ENCODE measurements around the gene FSTL1.

DNA sequence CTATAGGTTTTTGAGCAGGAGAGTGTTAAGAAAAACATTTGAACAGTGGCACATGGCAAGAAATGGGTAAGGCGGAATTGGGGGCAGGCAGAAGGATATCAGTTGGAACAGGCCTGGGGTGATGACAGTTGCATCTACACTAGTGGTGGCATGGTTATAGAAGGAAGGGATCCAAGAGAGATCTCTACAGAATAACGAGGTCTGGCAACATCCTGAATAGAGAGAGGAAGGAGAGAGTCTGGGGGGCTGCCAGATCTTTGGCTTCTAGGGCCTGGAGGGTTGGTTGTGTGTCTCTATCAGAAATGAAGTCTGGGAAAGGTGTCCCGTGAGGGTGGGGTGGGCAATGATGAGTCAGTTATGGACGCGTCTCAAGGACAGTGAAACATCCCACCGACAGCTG, 26.3 kb downstream of the FSTL1 start:
- TF ChIP-seq, protein P1, sequence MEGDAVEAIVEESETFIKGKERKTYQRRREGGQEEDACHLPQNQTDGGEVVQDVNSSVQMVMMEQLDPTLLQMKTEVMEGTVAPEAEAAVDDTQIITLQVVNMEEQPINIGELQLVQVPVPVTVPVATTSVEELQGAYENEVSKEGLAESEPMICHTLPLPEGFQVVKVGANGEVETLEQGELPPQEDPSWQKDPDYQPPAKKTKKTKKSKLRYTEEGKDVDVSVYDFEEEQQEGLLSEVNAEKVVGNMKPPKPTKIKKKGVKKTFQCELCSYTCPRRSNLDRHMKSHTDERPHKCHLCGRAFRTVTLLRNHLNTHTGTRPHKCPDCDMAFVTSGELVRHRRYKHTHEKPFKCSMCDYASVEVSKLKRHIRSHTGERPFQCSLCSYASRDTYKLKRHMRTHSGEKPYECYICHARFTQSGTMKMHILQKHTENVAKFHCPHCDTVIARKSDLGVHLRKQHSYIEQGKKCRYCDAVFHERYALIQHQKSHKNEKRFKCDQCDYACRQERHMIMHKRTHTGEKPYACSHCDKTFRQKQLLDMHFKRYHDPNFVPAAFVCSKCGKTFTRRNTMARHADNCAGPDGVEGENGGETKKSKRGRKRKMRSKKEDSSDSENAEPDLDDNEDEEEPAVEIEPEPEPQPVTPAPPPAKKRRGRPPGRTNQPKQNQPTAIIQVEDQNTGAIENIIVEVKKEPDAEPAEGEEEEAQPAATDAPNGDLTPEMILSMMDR (IDR thresholded peaks at IDR 0.05 in 2 of 3, conservative IDR thresholded peaks at IDR 0.05 in 1 of 3; ENCODE audit: borderline replicate concordance in 1 of 3, insufficient read depth in 1 of 3, low read depth in 2 of 3, low read length in 2 of 3): no peak
- TF ChIP-seq EZH2phosphoT487 (IDR thresholded peaks at IDR 0.05; ENCODE audit: borderline replicate concordance) (no peak), POLR2A (IDR thresholded peaks at IDR 0.05; ENCODE audit: borderline replicate concordance, extremely low read depth, insufficient read depth, insufficient read length) (no peak), CEBPB (IDR thresholded peaks at IDR 0.05; ENCODE audit: low read depth) (no peak), EGR1 (IDR thresholded peaks at IDR 0.05; ENCODE audit: low read depth) (no peak), POLR2AphosphoS5 (IDR thresholded peaks at IDR 0.05; ENCODE audit: low read depth, low read length) (no peak), REST (IDR thresholded peaks at IDR 0.05; ENCODE audit: low read depth) (no peak), MAX (IDR thresholded peaks at IDR 0.05) (no peak), EZH2 (IDR thresholded peaks at IDR 0.05) (no peak), SP1 (IDR thresholded peaks at IDR 0.05; ENCODE audit: low read depth) (no peak), ZNF274 (IDR thresholded peaks at IDR 0.05; ENCODE audit: low read depth, low read length) (no peak), SIN3A (IDR thresholded peaks at IDR 0.05; ENCODE audit: low read depth) (no peak), RAD21 (IDR thresholded peaks at IDR 0.05; ENCODE audit: low read depth) (no peak)
- TF ChIP-seq, protein P2, sequence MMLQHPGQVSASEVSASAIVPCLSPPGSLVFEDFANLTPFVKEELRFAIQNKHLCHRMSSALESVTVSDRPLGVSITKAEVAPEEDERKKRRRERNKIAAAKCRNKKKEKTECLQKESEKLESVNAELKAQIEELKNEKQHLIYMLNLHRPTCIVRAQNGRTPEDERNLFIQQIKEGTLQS (IDR thresholded peaks at IDR 0.05): no peak

All from HCT116 (cell line).